ENCODE results near the gene KCNE4.

The KCNE4 gene

DNA sequence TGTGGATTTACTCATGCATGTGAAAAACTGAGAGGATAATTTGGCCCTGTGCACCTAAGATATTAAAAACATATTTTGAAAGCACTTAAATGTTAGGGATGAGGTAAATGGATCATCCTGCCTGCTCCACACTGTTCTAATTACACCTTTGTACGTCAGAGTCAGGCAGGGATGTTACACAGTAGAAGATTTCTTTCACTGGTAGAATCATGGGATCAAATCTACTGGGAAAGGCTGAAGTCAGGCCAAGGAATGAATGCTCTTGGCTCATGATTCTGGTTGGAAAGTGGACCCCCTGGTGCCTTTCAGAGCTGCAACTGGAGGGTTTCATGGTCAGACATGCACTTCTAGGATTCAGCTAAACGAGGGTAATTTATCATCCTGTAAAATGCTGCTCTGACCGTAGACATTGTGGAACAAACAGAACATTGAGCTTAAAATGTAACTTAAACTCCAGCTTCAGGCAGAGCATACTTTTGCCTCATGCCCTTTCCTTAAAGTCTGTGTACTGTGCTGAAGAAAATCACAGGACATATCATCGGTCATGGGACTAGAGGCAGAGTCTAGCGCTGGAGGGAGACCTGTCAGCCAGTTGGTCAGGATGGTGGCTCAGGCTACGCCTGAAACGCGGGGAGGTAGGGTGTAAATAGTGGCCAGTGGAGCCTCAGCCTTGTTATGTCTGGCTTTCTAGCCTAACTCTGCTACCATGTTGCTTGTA is 4.9 kb downstream of the KCNE4 start:
- H3K4me3 ChIP-seq (ENCODE audit: low read depth, low read length): no peak overlapping the region
- DNase-seq (ENCODE audit: low read depth): no peak
- TF ChIP-seq, protein P1, sequence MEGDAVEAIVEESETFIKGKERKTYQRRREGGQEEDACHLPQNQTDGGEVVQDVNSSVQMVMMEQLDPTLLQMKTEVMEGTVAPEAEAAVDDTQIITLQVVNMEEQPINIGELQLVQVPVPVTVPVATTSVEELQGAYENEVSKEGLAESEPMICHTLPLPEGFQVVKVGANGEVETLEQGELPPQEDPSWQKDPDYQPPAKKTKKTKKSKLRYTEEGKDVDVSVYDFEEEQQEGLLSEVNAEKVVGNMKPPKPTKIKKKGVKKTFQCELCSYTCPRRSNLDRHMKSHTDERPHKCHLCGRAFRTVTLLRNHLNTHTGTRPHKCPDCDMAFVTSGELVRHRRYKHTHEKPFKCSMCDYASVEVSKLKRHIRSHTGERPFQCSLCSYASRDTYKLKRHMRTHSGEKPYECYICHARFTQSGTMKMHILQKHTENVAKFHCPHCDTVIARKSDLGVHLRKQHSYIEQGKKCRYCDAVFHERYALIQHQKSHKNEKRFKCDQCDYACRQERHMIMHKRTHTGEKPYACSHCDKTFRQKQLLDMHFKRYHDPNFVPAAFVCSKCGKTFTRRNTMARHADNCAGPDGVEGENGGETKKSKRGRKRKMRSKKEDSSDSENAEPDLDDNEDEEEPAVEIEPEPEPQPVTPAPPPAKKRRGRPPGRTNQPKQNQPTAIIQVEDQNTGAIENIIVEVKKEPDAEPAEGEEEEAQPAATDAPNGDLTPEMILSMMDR (IDR thresholded peaks at IDR 0.05; ENCODE audit: insufficient read depth, low read depth, low read length, missing control alignments): no peak

DNA sequence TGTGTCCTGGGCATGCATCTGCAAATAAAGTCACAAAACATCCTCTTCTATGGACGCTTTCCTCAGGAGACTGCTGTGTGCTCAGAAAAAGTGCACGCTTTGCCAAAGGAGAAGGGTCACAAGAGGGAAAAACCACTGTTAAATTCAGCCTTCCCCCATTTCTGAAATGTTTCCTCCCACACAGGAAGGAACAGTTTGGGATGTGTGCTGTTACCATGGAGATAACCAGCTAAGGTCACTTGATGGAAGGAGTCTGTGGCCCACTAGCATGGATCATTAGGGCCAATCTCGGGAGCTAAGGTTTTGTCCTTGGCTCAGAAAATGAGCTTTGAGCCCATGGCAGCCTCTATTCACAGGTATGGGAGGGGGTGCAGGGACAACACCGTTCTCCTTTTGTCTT is 5.6 kb downstream of the KCNE4 start:
- DNase-seq (ENCODE audit: low read depth): no peak
- no peak overlapping the region for H3K4me3 ChIP-seq (ENCODE audit: low read depth, low read length)
- TF ChIP-seq, protein P1 (IDR thresholded peaks at IDR 0.05; ENCODE audit: insufficient read depth, low read depth, low read length, missing control alignments): no peak

- DNase-seq (ENCODE audit: low read depth): no peak
- TF ChIP-seq, protein P1 (IDR thresholded peaks at IDR 0.05; ENCODE audit: insufficient read depth, low read depth, low read length, missing control alignments): no peak
- H3K4me3 ChIP-seq (ENCODE audit: low read depth, low read length): no peak overlapping the region
These were observed 7.1 kb downstream of the KCNE4 start for GRCh38 chr2:223058952-223059716.

GRCh38 chr2:223060201-223060825 is 8.3 kb downstream of the KCNE4 start:
- TF ChIP-seq, protein P1 (IDR thresholded peaks at IDR 0.05; ENCODE audit: insufficient read depth, low read depth, low read length, missing control alignments): no peak
- no peak overlapping the region for H3K4me3 ChIP-seq (ENCODE audit: low read depth, low read length)
- DNase-seq (ENCODE audit: low read depth): no peak

DNA sequence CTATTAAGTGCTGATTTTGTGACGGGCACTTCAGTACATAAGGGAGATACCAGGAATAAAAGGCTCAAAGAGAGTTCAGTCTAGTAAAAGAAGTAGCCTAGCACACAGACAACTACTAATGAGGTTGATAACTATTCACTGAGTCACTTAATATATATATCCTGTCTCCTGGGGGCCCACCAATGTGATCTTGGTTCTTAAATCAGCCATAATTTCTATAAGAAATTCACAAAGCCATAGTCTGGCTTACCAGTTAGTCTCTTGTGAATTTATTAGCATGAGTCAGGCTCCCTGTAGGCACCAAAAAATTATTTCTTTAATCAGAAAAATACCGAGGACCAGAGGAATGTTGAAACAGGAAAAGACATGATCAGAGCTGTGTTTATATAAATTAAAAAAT is 10.4 kb downstream of the KCNE4 start:
- H3K4me3 ChIP-seq (ENCODE audit: low read depth, low read length): no peak overlapping the region
- no peak for DNase-seq (ENCODE audit: low read depth)
- TF ChIP-seq, protein P1 (IDR thresholded peaks at IDR 0.05; ENCODE audit: insufficient read depth, low read depth, low read length, missing control alignments): no peak

GRCh38 chr2:223065107-223065506 is 13.1 kb downstream of the KCNE4 start:
- DNase-seq (ENCODE audit: low read depth): no peak
- TF ChIP-seq, protein P1 (IDR thresholded peaks at IDR 0.05; ENCODE audit: insufficient read depth, low read depth, low read length, missing control alignments): no peak
- H3K4me3 ChIP-seq (ENCODE audit: low read depth, low read length): no peak overlapping the region
